ENCODE results near the gene LY86. TPM values are rescaled to one million over a fixed set of nuclear protein-coding genes. Genes with fewer than 3 reads are reported as not detected.

The LY86 gene
- total RNA-seq, 1 experiment from 2014 or later, result not detected

DNA sequence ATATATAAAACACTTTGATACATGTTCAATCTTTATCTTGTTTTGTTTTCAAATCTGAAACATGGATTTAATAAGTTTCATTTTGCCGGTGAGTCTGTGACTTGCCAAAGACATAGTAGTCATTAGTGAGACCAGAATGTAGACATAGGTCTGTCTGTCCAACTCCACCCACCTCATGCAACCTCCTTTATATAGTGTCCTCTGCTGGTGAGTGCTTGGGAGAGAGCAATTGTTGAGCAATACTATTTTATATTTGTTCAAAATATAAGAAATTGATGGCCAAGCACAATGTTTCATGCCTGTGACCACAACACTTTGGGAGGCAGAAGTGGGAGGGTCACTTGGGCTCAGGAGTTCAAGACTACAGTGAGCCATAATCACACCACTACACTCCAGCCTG is 10.8 kb upstream of the LY86 start:
- no peak overlapping the region for H3K4me2 ChIP-seq (ENCODE audit: insufficient read depth, insufficient read length, low read length)
- H3T11ph ChIP-seq (ENCODE audit: low read length), result no peak overlapping the region
- H3K23ac ChIP-seq (ENCODE audit: insufficient read length, low read depth, low read length), result no peak overlapping the region
- WGBS (ENCODE audit: extremely low coverage, insufficient read length, low lambda C conversion rate), result no CpG with 5 or more reads among the region's 1 CpG
- H3K9me3 ChIP-seq (ENCODE audit: control insufficient read depth, low read depth, low read length), result no peaks in the 10 kb centered on the region
- H3K27ac ChIP-seq (ENCODE audit: insufficient read length, low read depth, low read length), result no peak overlapping the region
- H3K27ac Mint-ChIP-seq, result no peak overlapping the region
- no peaks in the 10 kb centered on the region for H3K79me1 ChIP-seq (ENCODE audit: insufficient read depth, low read depth, low read length, poor library complexity, severe bottlenecking)
- H3K9me3 Mint-ChIP-seq, result peaks cover 15 to 18% of the 10 kb centered on the region in 2 experiments; a peak in 3 of 5 replicates
- H3K14ac ChIP-seq (ENCODE audit: insufficient read depth, low read length), result no peak overlapping the region
- DNase-seq, result no peak
- no peak overlapping the region for H2BK15ac ChIP-seq (ENCODE audit: low read depth, low read length)
- H2AK5ac ChIP-seq (ENCODE audit: insufficient read length, low read length), result no peak overlapping the region
- H3K4ac ChIP-seq (ENCODE audit: low read depth, low read length), result no peak overlapping the region
- no peak overlapping the region for H2AFZ ChIP-seq (ENCODE audit: low read length)
- no peak overlapping the region for H2BK20ac ChIP-seq (ENCODE audit: low read depth, low read length, poor library complexity, severe bottlenecking)
- no peak overlapping the region for H3K4me3 Mint-ChIP-seq
- TF ChIP-seq, protein P1, sequence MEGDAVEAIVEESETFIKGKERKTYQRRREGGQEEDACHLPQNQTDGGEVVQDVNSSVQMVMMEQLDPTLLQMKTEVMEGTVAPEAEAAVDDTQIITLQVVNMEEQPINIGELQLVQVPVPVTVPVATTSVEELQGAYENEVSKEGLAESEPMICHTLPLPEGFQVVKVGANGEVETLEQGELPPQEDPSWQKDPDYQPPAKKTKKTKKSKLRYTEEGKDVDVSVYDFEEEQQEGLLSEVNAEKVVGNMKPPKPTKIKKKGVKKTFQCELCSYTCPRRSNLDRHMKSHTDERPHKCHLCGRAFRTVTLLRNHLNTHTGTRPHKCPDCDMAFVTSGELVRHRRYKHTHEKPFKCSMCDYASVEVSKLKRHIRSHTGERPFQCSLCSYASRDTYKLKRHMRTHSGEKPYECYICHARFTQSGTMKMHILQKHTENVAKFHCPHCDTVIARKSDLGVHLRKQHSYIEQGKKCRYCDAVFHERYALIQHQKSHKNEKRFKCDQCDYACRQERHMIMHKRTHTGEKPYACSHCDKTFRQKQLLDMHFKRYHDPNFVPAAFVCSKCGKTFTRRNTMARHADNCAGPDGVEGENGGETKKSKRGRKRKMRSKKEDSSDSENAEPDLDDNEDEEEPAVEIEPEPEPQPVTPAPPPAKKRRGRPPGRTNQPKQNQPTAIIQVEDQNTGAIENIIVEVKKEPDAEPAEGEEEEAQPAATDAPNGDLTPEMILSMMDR (conservative IDR thresholded peaks at IDR 0.05), result no peak
- H3K9ac ChIP-seq (ENCODE audit: extremely low read depth, insufficient read length, low read length), result no peak overlapping the region
- no peak overlapping the region for H3K18ac ChIP-seq (ENCODE audit: insufficient read length, low read depth, low read length)
- no peak overlapping the region for H2BK12ac ChIP-seq (ENCODE audit: insufficient read length, low read depth, low read length)
- no peaks in the 10 kb centered on the region for H3K36me3 Mint-ChIP-seq (ENCODE audit: insufficient read depth in 1 of 3, low read depth in 3 of 3)
- no peaks in the 10 kb centered on the region for H3K27me3 ChIP-seq (ENCODE audit: insufficient read depth, low read length)
- H3K23me2 ChIP-seq (ENCODE audit: insufficient read length, low read depth, low read length, poor library complexity, severe bottlenecking), result no peaks in the 10 kb centered on the region
- no peaks in the 10 kb centered on the region for H4K20me1 ChIP-seq (ENCODE audit: control insufficient read depth, insufficient read depth, insufficient read length)
- no peaks in the 10 kb centered on the region for H3K79me2 ChIP-seq (ENCODE audit: insufficient read depth, low read length)
- H3K4me1 ChIP-seq (ENCODE audit: insufficient read depth, low read length), result no peaks in the 10 kb centered on the region
- no peak overlapping the region for H4K8ac ChIP-seq (replicated peaks; ENCODE audit: insufficient read length, low read depth, low read length)
- no peak overlapping the region for H4K5ac ChIP-seq (ENCODE audit: insufficient read length, low read depth, low read length)
- no peak overlapping the region for H2BK5ac ChIP-seq (ENCODE audit: insufficient read length, low read length)
- no peak overlapping the region for H2BK120ac ChIP-seq (ENCODE audit: low read depth, low read length, poor library complexity, severe bottlenecking)
- H3K4me1 Mint-ChIP-seq, result no peaks in the 10 kb centered on the region
- H4K91ac ChIP-seq (ENCODE audit: insufficient read length, low read depth, low read length), result no peak overlapping the region
- no peak overlapping the region for H3K56ac ChIP-seq (ENCODE audit: insufficient read length, low read depth, low read length)
- no peaks in the 10 kb centered on the region; the same call in 1 of the 2 replicates for H3K27me3 Mint-ChIP-seq (ENCODE audit: low read depth)

All from H9 (cell line).